BLaER1 (cell line): ENCODE data around the gene SLC25A43.
"Not testable (repeated sequence)": the region's sequence is repeated elsewhere in the genome, so short reads cannot be mapped to it uniquely, and the experiment has no call there.

Source experiments
- H3K27ac ChIP-seq: shearing (Covaris generic); formaldehyde crosslinking; 2 replicates; pipeline ENCODE4 v1.8.1; 2022
- H3K27me3 ChIP-seq: shearing (Covaris generic); formaldehyde crosslinking; 2 replicates; pipeline ENCODE4 v1.8.1; 2022
- H3K36me3 ChIP-seq: shearing (Covaris generic); formaldehyde crosslinking; 2 replicates; pipeline ENCODE4 v1.8.1; 2022
- H3K4me1 ChIP-seq: shearing (Covaris generic); formaldehyde crosslinking; 2 replicates; pipeline ENCODE4 v1.8.1; 2022
- H3K4me2 ChIP-seq: shearing (Covaris generic); formaldehyde crosslinking; 2 replicates; pipeline ENCODE4 v1.8.1; 2022
- H3K4me3 ChIP-seq: shearing (Covaris generic); formaldehyde crosslinking; 2 replicates; pipeline ENCODE4 v1.8.1; 2022
- H3K9ac ChIP-seq: shearing (Covaris generic); formaldehyde crosslinking; 2 replicates; pipeline ENCODE4 v1.8.1; 2022
- H3K9me3 ChIP-seq: shearing (Covaris generic); formaldehyde crosslinking; 2 replicates; pipeline ENCODE4 v1.8.1; 2022
- H4K20me1 ChIP-seq: shearing (Covaris generic); formaldehyde crosslinking; 2 replicates; pipeline ENCODE4 v1.8.1; 2022
- Cebpa-rat ChIP-seq: shearing (Covaris generic); IDR thresholded peaks from 2 replicates; pipeline ENCODE4 v1.8.1; 2022

SLC25A43 gene

DNA sequence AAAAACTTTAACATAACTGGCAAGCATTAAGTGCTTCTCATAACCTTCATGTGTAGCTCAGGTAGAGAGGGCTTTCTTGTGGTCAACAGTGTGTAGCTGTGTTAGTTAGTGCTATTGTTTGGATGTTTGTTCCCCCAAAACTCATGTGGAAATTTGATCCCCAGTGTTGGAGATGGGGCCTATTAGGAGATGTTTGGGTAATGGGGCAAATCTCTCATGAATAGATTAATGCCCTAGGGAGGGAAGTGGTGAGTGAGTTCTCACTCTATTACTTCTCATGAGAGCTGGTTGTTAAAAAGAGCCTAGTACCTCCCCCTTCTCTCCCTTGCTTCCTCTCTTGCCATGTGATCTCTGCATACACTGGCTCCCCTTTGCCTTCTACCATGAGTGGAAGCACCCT lies 16.5 kb upstream of the SLC25A43 start:
- Histone ChIP-seq H3K4me2 (peak overlapping the region; percentile 33), H4K20me1 (no peaks in the 10 kb centered on the region), H3K4me1 (peaks cover 11% of the 10 kb centered on the region), H3K27ac (no peak overlapping the region), H3K36me3 (no peaks in the 10 kb centered on the region), H3K9me3 (peaks cover 3% of the 10 kb centered on the region; the same call in 1 of the 2 replicates), H3K9ac (no peak overlapping the region), H3K4me3 (no peak overlapping the region), H3K27me3 (no peaks in the 10 kb centered on the region)
- TF ChIP-seq Cebpa-rat: no peak

- H3K27ac ChIP-seq: not testable (repeated sequence)
Measured at GRCh38 chrX:119386685-119387084, 12.5 kb upstream of the SLC25A43 start.

GRCh38 chrX:119387426-119387825 lies 11.7 kb upstream of the SLC25A43 start:
- not testable (repeated sequence) for H3K27me3 ChIP-seq, H3K9me3 ChIP-seq, H3K4me2 ChIP-seq, H3K9ac ChIP-seq, H3K36me3 ChIP-seq, H3K27ac ChIP-seq, H3K4me1 ChIP-seq, H3K4me3 ChIP-seq, H4K20me1 ChIP-seq

More at GRCh38 chrX:119386685-119387084, 12.5 kb upstream of the SLC25A43 start:
- not testable (repeated sequence) for H4K20me1 ChIP-seq, H3K27me3 ChIP-seq, H3K36me3 ChIP-seq, H3K9me3 ChIP-seq, H3K4me2 ChIP-seq, H3K9ac ChIP-seq, H3K4me3 ChIP-seq
- peaks cover 11% of the 10 kb centered on the region for H3K4me1 ChIP-seq

DNA sequence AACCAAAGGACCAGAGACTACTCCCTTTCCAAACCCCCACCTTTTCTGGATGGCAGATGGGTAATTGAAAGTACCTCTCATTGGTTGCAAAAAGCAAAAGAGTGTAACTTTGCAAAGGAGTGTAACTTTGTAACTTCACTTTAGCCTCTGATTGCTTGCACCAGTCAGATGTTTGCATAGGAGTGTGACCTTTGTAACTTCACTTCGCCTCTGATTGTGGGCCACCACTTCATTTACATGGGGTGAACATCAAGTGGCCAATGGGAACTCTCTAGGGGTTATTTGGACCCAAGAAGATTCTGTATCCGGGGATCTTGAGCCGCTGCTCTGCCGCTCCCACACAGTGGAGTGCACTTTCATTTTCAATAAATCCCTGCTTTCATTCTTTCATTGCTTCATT lies 9.9 kb upstream of the SLC25A43 start:
- no peak overlapping the region for H3K27ac ChIP-seq
- H4K20me1 ChIP-seq: no peaks in the 10 kb centered on the region
- H3K4me3 ChIP-seq: no peak overlapping the region
- H3K27me3 ChIP-seq: no peaks in the 10 kb centered on the region
- no peak overlapping the region for H3K4me2 ChIP-seq
- H3K9ac ChIP-seq: no peak overlapping the region
- no peak for TF ChIP-seq Cebpa-rat
- no peaks in the 10 kb centered on the region for H3K36me3 ChIP-seq
- H3K9me3 ChIP-seq: peaks cover 14% of the 10 kb centered on the region
- H3K4me1 ChIP-seq: no peaks in the 10 kb centered on the region

DNA sequence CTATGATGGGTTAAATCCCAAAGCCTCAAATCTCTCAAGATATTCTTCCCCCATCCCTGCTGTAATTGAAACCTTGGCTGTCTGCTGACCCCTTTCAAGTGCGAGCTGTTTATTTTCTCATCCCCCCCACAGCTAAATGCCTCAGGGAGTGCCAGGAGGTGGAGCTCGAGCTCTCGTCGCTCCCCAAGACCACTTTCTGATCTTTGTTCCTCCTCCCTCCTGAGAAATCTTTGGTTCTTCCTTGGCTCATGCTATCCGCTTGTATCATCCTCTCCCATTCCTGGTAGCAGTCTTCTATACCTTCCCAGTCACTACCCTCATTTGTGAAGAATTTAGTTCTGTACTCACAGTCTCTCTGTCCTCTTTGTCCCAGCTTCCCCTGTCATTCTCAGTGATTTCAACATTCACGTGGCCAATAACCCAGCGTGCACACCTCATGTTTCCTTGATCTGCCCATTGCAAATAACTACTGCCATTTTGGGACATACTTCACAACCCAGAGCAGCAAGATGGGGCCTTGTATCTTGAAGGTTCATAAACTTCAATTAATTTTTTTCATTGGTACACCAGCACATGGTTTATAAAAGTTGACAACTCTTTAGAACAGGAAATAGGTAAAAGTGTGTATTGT lies 9.2 kb upstream of the SLC25A43 start:
- Histone ChIP-seq H3K36me3 (no peaks in the 10 kb centered on the region), H3K4me1 (no peaks in the 10 kb centered on the region), H4K20me1 (no peaks in the 10 kb centered on the region), H3K27ac (no peak overlapping the region), H3K27me3 (no peaks in the 10 kb centered on the region), H3K4me3 (no peak overlapping the region), H3K4me2 (no peak overlapping the region), H3K9ac (no peak overlapping the region), H3K9me3 (peaks cover 14% of the 10 kb centered on the region)
- no peak for TF ChIP-seq Cebpa-rat

DNA sequence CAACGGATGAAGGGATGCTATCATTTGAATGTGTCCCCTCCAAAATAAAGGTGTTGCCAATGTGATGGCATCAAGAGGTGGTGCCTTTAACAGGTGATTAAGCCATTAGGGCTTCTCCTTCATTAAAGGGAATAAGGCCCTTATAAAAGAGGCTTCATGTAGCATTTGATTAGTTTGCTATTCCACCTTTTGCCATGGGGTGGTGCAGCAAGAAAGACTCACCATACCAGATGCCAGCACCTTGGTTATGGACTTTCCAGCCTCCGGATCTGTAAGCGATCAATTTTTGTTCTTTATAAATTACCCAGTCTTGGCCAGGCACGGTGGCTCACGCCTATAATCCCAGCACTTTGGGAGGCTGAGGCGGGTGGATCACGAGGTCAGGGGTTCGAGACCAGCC lies 7.9 kb upstream of the SLC25A43 start:
- H4K20me1 ChIP-seq: no peaks in the 10 kb centered on the region
- H3K36me3 ChIP-seq: no peaks in the 10 kb centered on the region
- no peaks in the 10 kb centered on the region for H3K4me1 ChIP-seq
- no peak overlapping the region for H3K4me3 ChIP-seq
- H3K4me2 ChIP-seq: no peak overlapping the region
- no peak overlapping the region for H3K27ac ChIP-seq
- peaks cover 14% of the 10 kb centered on the region for H3K9me3 ChIP-seq
- H3K9ac ChIP-seq: no peak overlapping the region
- no peak for TF ChIP-seq Cebpa-rat
- no peaks in the 10 kb centered on the region for H3K27me3 ChIP-seq

GRCh38 chrX:119393144-119393543 lies 6.0 kb upstream of the SLC25A43 start:
- TF ChIP-seq Cebpa-rat: no peak
- Histone ChIP-seq H3K9ac (no peak overlapping the region), H3K27me3 (no peaks in the 10 kb centered on the region), H3K4me1 (peaks cover under 1% of the 10 kb centered on the region; the same call in 1 of the 2 replicates), H3K9me3 (peaks cover 8% of the 10 kb centered on the region), H3K27ac (no peak overlapping the region), H3K36me3 (no peaks in the 10 kb centered on the region), H4K20me1 (no peaks in the 10 kb centered on the region), H3K4me3 (no peak overlapping the region), H3K4me2 (no peak overlapping the region)

- H3K27ac ChIP-seq: peak overlapping the region; percentile 81
- H3K27me3 ChIP-seq: no peaks in the 10 kb centered on the region
- H3K9ac ChIP-seq: peak overlapping the region; percentile 79
- H3K9me3 ChIP-seq: no peaks in the 10 kb centered on the region
- H3K36me3 ChIP-seq: no peaks in the 10 kb centered on the region
- H3K4me3 ChIP-seq: peak overlapping the region; percentile 69
- no peak for TF ChIP-seq Cebpa-rat
- H3K4me2 ChIP-seq: peak overlapping the region; percentile 72
- no peaks in the 10 kb centered on the region for H4K20me1 ChIP-seq
- peaks cover 17% of the 10 kb centered on the region; the same call in 1 of the 2 replicates for H3K4me1 ChIP-seq
Measured at GRCh38 chrX:119398587-119398973, 556 bp upstream of the SLC25A43 start.

- peak overlapping the region; percentile 69 for H3K4me3 ChIP-seq
- no peaks in the 10 kb centered on the region for H4K20me1 ChIP-seq
- no peaks in the 10 kb centered on the region for H3K36me3 ChIP-seq
- H3K9me3 ChIP-seq: no peaks in the 10 kb centered on the region
- TF ChIP-seq Cebpa-rat: no peak
- peaks cover 17% of the 10 kb centered on the region; the same call in 1 of the 2 replicates for H3K4me1 ChIP-seq
- peak overlapping the region; percentile 72 for H3K4me2 ChIP-seq
- no peaks in the 10 kb centered on the region for H3K27me3 ChIP-seq
- peak overlapping the region; percentile 79 for H3K9ac ChIP-seq
- H3K27ac ChIP-seq: peak overlapping the region; percentile 81; the same call in 1 of the 2 replicates
Measured at GRCh38 chrX:119399772-119400101, 601 bp downstream of the SLC25A43 start.

- Histone ChIP-seq H3K27me3 (no peaks in the 10 kb centered on the region), H3K4me3 (no peak overlapping the region), H3K9ac (no peak overlapping the region), H3K4me2 (no peak overlapping the region), H4K20me1 (no peaks in the 10 kb centered on the region), H3K4me1 (peaks cover 17% of the 10 kb centered on the region; the same call in 1 of the 2 replicates), H3K36me3 (peaks cover 3% of the 10 kb centered on the region; the same call in 1 of the 2 replicates), H3K9me3 (no peaks in the 10 kb centered on the region), H3K27ac (no peak overlapping the region)
- no peak for TF ChIP-seq Cebpa-rat
Measured at GRCh38 chrX:119401569-119401968, 2.4 kb downstream of the SLC25A43 start.

DNA sequence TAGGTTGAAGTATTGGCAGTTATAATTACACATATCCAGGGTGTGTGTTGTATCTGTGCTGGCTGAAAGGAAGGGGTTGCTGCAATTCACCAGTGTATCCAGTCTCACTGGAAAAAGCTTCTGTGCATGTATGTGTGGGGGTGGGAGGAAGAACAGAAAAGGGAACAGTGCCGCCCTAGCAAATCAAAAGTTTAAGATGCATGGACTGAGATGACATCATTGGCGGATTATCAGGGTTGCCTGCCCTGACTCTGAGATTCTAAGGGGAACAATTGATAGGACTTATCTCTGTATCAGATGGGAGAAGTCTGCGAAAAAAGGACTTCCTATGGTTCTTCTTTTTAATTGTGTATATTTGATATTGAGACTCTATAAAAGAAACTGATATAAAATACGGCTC lies 3.5 kb downstream of the SLC25A43 start:
- Histone ChIP-seq H3K4me3 (no peak overlapping the region), H3K9ac (no peak overlapping the region), H4K20me1 (no peaks in the 10 kb centered on the region), H3K9me3 (no peaks in the 10 kb centered on the region), H3K27me3 (no peaks in the 10 kb centered on the region), H3K36me3 (peaks cover 13% of the 10 kb centered on the region), H3K4me2 (no peak overlapping the region), H3K27ac (no peak overlapping the region), H3K4me1 (peaks cover 17% of the 10 kb centered on the region; the same call in 1 of the 2 replicates)
- no peak for TF ChIP-seq Cebpa-rat
